A549 (cell line): ENCODE results near the gene JAZF1. TPM values are rescaled to one million over a fixed set of nuclear protein-coding genes. Genes with fewer than 3 reads are reported as not detected.

Source experiments
- ATAC-seq, 2 experiments: fragments of 200-7000 bp in 1 of 2; fragments of >200 bp in 1 of 2; cut with Nextera tagmentation in 1 of 2; cut with Tn5 transposase in 1 of 2; 3 replicates each; pipeline versions ENCODE4 v1.8.0 to v1.9.1; 2018 to 2020; ENCODE audit warnings: mild to moderate bottlenecking in 1 of 2, moderate library complexity in 1 of 2
- CTCF ChIA-PET: fragments of 300-600 bp; sonication (Branson Sonifier 250); formaldehyde crosslinking; extraction: SDS; loops from one replicate; lab custom pipeline; 2021; ENCODE audit warnings: antibody characterized with exemption, inconsistent platforms; lab: Yijun Ruan, JAX
- POLR2A ChIA-PET: fragments of 350-600 bp; formaldehyde crosslinking; extraction: SDS; loops from one replicate; lab custom pipeline; 2021; ENCODE audit warnings: antibody characterized with exemption, inconsistent platforms; lab: Yijun Ruan, JAX
- DNase-seq, 2 experiments: peaks; one replicate each; pipeline versions ENCODE4 v3.0.0 to v3.0.0-alpha.2; 2011 to 2016; ENCODE audit warnings: low read depth in 1 of 2, low spot score in 1 of 2
- FAIRE-seq: peaks from 2 replicates; lab custom pipeline; 2011; peaks lifted over from hg19 to GRCh38; lab: Jason Lieb, UNC
- H3K27ac ChIP-seq, 2 experiments: fragments of >200 bp; sonication (Bioruptor Twin); formaldehyde crosslinking; 3 replicates each; pipeline ENCODE4 v1.5.1; 2016 to 2017
- H3K4me1 ChIP-seq: fragments of >200 bp; sonication (Bioruptor Twin); formaldehyde crosslinking; 3 replicates; pipeline ENCODE4 v1.6.1; 2016
- H3K4me2 ChIP-seq: fragments of >200 bp; sonication (Bioruptor Twin); formaldehyde crosslinking; 3 replicates; pipeline ENCODE4 v1.6.1; 2016
- H3K4me3 ChIP-seq: fragments of >200 bp; sonication (Bioruptor Twin); formaldehyde crosslinking; 3 replicates; pipeline ENCODE4 v1.5.1; 2016
- H3K9me3 ChIP-seq: fragments of >200 bp; sonication (Bioruptor Twin); formaldehyde crosslinking; 3 replicates; pipeline ENCODE4 v1.6.1; 2016
- CBX8 ChIP-seq: fragments of 200-600 bp; sonication (generic); IDR thresholded peaks from 2 replicates; pipeline ENCODE4 v1.6.1; 2016
- CEBPB ChIP-seq, 2 experiments: fragments of >200 bp in 1 of 2; sonication (Bioruptor Twin) in 1 of 2; formaldehyde crosslinking in 1 of 2; IDR thresholded peaks; 2 replicates each; pipeline ENCODE4 v1.6.1; 2012 to 2016
- CHD2 ChIP-seq: fragments of 150-350 bp; IDR thresholded peaks from 2 replicates; pipeline ENCODE4 v1.6.1; 2014; ENCODE audit warnings: low read length; ENCODE audit not compliant: partially characterized antibody
- CHD4 ChIP-seq: fragments of 200-600 bp; sonication (generic); IDR thresholded peaks from 2 replicates; pipeline ENCODE4 v1.6.1; 2016; ENCODE audit warnings: antibody characterized with exemption, mild to moderate bottlenecking, borderline replicate concordance
- EP300 ChIP-seq, 2 experiments: fragments of >200 bp; sonication (Bioruptor Twin); formaldehyde crosslinking; IDR thresholded peaks; 2 replicates in 1 of 2; 3 replicates in 1 of 2; pipeline ENCODE4 v1.6.1; 2016 to 2017
- ESRRA ChIP-seq: fragments of 150-350 bp; IDR thresholded peaks from 2 replicates; pipeline ENCODE4 v1.6.1; 2014; ENCODE audit warnings: mild to moderate bottlenecking, low read length, borderline replicate concordance
- FOSL2 ChIP-seq, 2 experiments: fragments of 450-650 bp in 1 of 2; fragments of >200 bp in 1 of 2; sonication (Bioruptor Twin) in 1 of 2; formaldehyde crosslinking; IDR thresholded peaks; 2 replicates each; pipeline versions ENCODE4 v1.5.0 to v1.6.1; 2016 to 2020; ENCODE audit warnings: mild to moderate bottlenecking in 1 of 2, moderate library complexity in 1 of 2
- GATA3 ChIP-seq: IDR thresholded peaks from 2 replicates; pipeline ENCODE4 v1.6.1; 2012; ENCODE audit warnings: borderline replicate concordance
- HDAC2 ChIP-seq: fragments of 200-600 bp; sonication (generic); IDR thresholded peaks from 2 replicates; pipeline ENCODE4 v1.6.1; 2016
- HOXB13 ChIP-seq: fragments of 250-450 bp; sonication (Bioruptor Pico); IDR thresholded peaks from 2 replicates; pipeline ENCODE4 v1.5.0; 2020; ENCODE audit warnings: low read depth, mild to moderate bottlenecking, moderate library complexity
- JUN ChIP-seq, 2 experiments: fragments of >200 bp; sonication (Bioruptor Twin); formaldehyde crosslinking; IDR thresholded peaks; 2 replicates in 1 of 2; 3 replicates in 1 of 2; pipeline ENCODE4 v1.6.1; 2016 to 2017
- KDM5A ChIP-seq: fragments of 200-600 bp; sonication (generic); IDR thresholded peaks from 2 replicates; pipeline ENCODE4 v1.6.1; 2016; ENCODE audit warnings: antibody characterized with exemption, mild to moderate bottlenecking
- MAZ ChIP-seq: fragments of 150-350 bp; IDR thresholded peaks from 2 replicates; pipeline ENCODE4 v1.6.1; 2014; ENCODE audit warnings: antibody characterized with exemption, low read depth, low read length, borderline replicate concordance
- MYC ChIP-seq: IDR thresholded peaks from 2 replicates; pipeline ENCODE4 v1.6.1; 2012; ENCODE audit warnings: mild to moderate bottlenecking, inconsistent platforms, low read length, improper control_type of control experiment, borderline replicate concordance
- PHF8 ChIP-seq: fragments of 200-600 bp; sonication (generic); IDR thresholded peaks from 2 replicates; pipeline ENCODE4 v1.6.1; 2016; ENCODE audit warnings: low read depth, mild to moderate bottlenecking, antibody characterized with exemption, moderate library complexity, borderline replicate concordance
- POLR2AphosphoS2 ChIP-seq: conservative IDR thresholded peaks from 2 replicates; pipeline ENCODE4 v1.6.1; 2012; ENCODE audit warnings: low read length, improper control_type of control experiment, inconsistent platforms
- RAD21 ChIP-seq, 2 experiments: fragments of >200 bp in 1 of 2; sonication (Bioruptor Twin) in 1 of 2; formaldehyde crosslinking in 1 of 2; IDR thresholded peaks in 1 of 2; conservative IDR thresholded peaks in 1 of 2; 2 replicates in 1 of 2; 3 replicates in 1 of 2; pipeline ENCODE4 v1.6.1; 2012 to 2018; ENCODE audit warnings: inconsistent platforms in 1 of 2
- RARB ChIP-seq: fragments of 250-450 bp; sonication (Bioruptor Pico); IDR thresholded peaks from 2 replicates; pipeline ENCODE4 v1.8.0; 2021; ENCODE audit warnings: mild to moderate bottlenecking, moderate library complexity
- RNF2 ChIP-seq: fragments of 200-600 bp; sonication (generic); IDR thresholded peaks from 2 replicates; pipeline ENCODE4 v1.6.1; 2016; ENCODE audit warnings: low read depth, mild to moderate bottlenecking, antibody characterized with exemption, moderate library complexity, borderline replicate concordance
- SMC3 ChIP-seq: fragments of >200 bp; sonication (Bioruptor Twin); formaldehyde crosslinking; IDR thresholded peaks from 3 replicates; pipeline ENCODE4 v1.6.1; 2018; ENCODE audit warnings: inconsistent platforms
- TFCP2L1 ChIP-seq: fragments of 250-450 bp; sonication (Bioruptor Pico); IDR thresholded peaks from 2 replicates; pipeline ENCODE4 v1.5.0; 2021; ENCODE audit warnings: mild to moderate bottlenecking
- TP53 ChIP-seq: fragments of 250-450 bp; sonication (Bioruptor Pico); IDR thresholded peaks from 2 replicates; pipeline ENCODE4 v1.5.0; 2021; ENCODE audit warnings: mild to moderate bottlenecking, moderate library complexity
- ZFP36 ChIP-seq: fragments of 450-650 bp; IDR thresholded peaks from 2 replicates; pipeline ENCODE4 v1.6.1; 2014; ENCODE audit warnings: borderline replicate concordance; ENCODE audit not compliant: partially characterized antibody
- ZNF302 ChIP-seq: fragments of 250-450 bp; sonication (Bioruptor Pico); IDR thresholded peaks from 2 replicates; pipeline ENCODE4 v1.9.0; 2021; ENCODE audit warnings: inconsistent platforms, mild to moderate bottlenecking, moderate library complexity
- WGBS: methylation state at CpG from one replicate; pipeline ENCODE4 v1.1.6; 2017; ENCODE audit errors: missing lambda C conversion rate; 5-methylcytosine and 5-hydroxymethylcytosine counted together
- polyA plus RNA-seq, 4 experiments: library from polyadenylated mRNA; depleted of rRNA in 3 of 4; stranded (reverse); fragments of >200 nt; fragmentation: RNase III in 1 of 4; extraction: RNeasy Plus Mini Kit Qiagen cat#74134 plus additional on column Dnase treatment in 1 of 4; gene quantifications; 2 replicates in 3 of 4; 3 replicates in 1 of 4; pipeline ENCODE4 v1.2.3, GENCODE V29; 2011 to 2017
- TF ChIP-seq, protein P1 (sequence below): fragments of 250-450 bp; sonication (Bioruptor Pico); IDR thresholded peaks from 2 replicates; pipeline ENCODE4 v1.5.0; 2021; ENCODE audit warnings: mild to moderate bottlenecking, moderate library complexity, borderline replicate concordance
- TF ChIP-seq, protein P2 (sequence below): fragments of 200-600 bp; sonication (generic); IDR thresholded peaks from 2 replicates; pipeline ENCODE4 v1.6.1; 2016; ENCODE audit warnings: antibody characterized with exemption, mild to moderate bottlenecking, moderate library complexity
- TF ChIP-seq, protein P3 (sequence below): fragments of 150-350 bp; IDR thresholded peaks from 2 replicates; pipeline ENCODE4 v1.6.1; 2014; ENCODE audit warnings: low read depth, mild to moderate bottlenecking, low read length

JAZF1 gene
- polyA plus RNA-seq, 2 of the 4 experiments (the other 2 are of a cell fraction) = 1.9 to 2.8 TPM

DNA sequence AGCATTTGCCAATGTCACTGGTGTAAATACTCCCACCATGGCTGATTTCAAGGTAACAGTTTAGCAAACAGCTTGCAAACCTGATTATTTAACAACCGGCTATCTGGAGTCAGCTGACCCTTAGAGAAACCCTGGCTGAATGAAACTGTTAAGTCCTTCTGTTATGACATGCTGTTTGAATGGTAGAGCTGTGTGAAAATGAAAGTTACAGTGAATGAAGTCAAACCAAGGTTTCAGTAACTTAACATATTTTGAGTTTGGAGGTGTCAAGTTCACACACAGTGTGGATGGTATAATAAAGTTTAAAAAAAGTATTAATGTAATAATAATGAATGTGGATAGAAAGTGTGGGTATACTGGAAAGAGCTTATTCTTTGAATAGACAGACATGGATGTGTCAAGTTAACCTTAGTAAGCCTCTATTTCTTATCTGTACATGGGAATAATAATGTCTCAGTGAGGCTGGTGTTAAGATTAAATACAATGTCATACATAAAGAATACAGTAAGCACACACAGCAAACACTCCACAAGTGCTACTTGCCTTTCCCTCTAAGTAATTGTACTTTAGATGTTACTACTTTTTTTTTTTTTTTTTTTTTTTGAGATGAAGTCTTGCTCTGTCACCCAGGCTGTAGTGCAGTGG is 290.3 kb downstream of the JAZF1 start:
- H3K4me3 ChIP-seq = no peak overlapping the region
- FAIRE-seq = no peak
- CTCF ChIA-PET = interaction anchor here (1.3 kb wide), 1 partner anchor 18 kb away, joined by 3 read pairs; no protein-coding TSS in a partner anchor

DNA sequence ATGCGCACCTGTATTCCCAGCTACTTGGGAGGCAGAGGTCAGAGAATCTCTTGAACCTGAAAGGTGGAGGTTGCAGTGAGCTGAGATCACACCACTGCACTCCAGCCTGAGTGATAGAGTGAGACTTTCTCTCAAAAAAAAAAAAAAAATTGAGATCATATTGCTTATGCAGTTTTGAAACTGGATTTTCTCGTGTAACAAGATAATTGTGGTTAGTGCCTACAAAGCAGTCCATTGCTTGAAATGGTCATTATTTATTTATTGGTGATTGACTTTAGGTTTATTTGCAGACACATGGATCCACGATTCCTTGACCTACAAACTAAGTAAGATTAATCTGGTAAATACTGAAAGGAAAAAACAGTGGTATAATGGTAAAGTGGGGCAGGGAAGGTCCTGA is 290.8 kb downstream of the JAZF1 start:
- FAIRE-seq = no peak
- no peak for DNase-seq
- POLR2A ChIA-PET = no interaction called here
- Histone ChIP-seq H3K4me3 (no peak overlapping the region), H3K4me1 (no peaks in the 10 kb centered on the region), H3K4me2 (no peak overlapping the region), H3K9me3 (no peaks in the 10 kb centered on the region), H3K27ac (no peak overlapping the region)
- CTCF ChIA-PET = interaction anchor here (1.3 to 1.4 kb wide), 2 partner anchors 10 to 19 kb away, joined by 3 read pairs; no protein-coding TSS in a partner anchor
- ATAC-seq = no peak
- TF ChIP-seq MYC (no peak), RAD21 (conservative IDR thresholded peaks at IDR 0.05 in 1 of 2, IDR thresholded peaks at IDR 0.05 in 1 of 2) (no peak), ZFP36 (no peak), ESRRA (no peak), GATA3 (no peak), RARB (CRISPR knock-in tag) (no peak), CHD4 (no peak), POLR2AphosphoS2 (no peak), ZNF302 (CRISPR knock-in tag) (no peak), HDAC2 (no peak), FOSL2 (IDR thresholded peaks at IDR 0.05) (no peak), FOSL2 (CRISPR knock-in tag; IDR thresholded peaks at IDR 0.05) (no peak), MAZ (no peak), RNF2 (no peak), JUN (IDR thresholded peaks at IDR 0.05) (no peak), CEBPB (IDR thresholded peaks at IDR 0.05) (no peak), CHD2 (no peak), TP53 (no peak), KDM5A (no peak)
- TF ChIP-seq, protein P1, sequence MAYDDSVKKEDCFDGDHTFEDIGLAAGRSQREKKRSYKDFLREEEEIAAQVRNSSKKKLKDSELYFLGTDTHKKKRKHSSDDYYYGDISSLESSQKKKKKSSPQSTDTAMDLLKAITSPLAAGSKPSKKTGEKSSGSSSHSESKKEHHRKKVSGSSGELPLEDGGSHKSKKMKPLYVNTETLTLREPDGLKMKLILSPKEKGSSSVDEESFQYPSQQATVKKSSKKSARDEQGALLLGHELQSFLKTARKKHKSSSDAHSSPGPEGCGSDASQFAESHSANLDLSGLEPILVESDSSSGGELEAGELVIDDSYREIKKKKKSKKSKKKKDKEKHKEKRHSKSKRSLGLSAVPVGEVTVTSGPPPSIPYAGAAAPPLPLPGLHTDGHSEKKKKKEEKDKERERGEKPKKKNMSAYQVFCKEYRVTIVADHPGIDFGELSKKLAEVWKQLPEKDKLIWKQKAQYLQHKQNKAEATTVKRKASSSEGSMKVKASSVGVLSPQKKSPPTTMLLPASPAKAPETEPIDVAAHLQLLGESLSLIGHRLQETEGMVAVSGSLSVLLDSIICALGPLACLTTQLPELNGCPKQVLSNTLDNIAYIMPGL = no peak
- TF ChIP-seq, protein P2, sequence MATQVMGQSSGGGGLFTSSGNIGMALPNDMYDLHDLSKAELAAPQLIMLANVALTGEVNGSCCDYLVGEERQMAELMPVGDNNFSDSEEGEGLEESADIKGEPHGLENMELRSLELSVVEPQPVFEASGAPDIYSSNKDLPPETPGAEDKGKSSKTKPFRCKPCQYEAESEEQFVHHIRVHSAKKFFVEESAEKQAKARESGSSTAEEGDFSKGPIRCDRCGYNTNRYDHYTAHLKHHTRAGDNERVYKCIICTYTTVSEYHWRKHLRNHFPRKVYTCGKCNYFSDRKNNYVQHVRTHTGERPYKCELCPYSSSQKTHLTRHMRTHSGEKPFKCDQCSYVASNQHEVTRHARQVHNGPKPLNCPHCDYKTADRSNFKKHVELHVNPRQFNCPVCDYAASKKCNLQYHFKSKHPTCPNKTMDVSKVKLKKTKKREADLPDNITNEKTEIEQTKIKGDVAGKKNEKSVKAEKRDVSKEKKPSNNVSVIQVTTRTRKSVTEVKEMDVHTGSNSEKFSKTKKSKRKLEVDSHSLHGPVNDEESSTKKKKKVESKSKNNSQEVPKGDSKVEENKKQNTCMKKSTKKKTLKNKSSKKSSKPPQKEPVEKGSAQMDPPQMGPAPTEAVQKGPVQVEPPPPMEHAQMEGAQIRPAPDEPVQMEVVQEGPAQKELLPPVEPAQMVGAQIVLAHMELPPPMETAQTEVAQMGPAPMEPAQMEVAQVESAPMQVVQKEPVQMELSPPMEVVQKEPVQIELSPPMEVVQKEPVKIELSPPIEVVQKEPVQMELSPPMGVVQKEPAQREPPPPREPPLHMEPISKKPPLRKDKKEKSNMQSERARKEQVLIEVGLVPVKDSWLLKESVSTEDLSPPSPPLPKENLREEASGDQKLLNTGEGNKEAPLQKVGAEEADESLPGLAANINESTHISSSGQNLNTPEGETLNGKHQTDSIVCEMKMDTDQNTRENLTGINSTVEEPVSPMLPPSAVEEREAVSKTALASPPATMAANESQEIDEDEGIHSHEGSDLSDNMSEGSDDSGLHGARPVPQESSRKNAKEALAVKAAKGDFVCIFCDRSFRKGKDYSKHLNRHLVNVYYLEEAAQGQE = no peak
- 81% methylated on average over 3 of the region's 3 CpGs for WGBS

More for the DNA sequence above, 290.3 kb downstream of the JAZF1 start:
- no peaks in the 10 kb centered on the region for H3K4me1 ChIP-seq
- DNase-seq = no peak
- POLR2A ChIA-PET = no interaction called here
- no peak for ATAC-seq
- 92% methylated on average over 1 of the region's 1 CpG for WGBS
- TF ChIP-seq CHD4 (no peak), TFCP2L1 (CRISPR knock-in tag) (no peak), HOXB13 (CRISPR knock-in tag) (no peak), POLR2AphosphoS2 (no peak), PHF8 (no peak), SMC3 (no peak), CEBPB (IDR thresholded peaks at IDR 0.05) (no peak), EP300 (IDR thresholded peaks at IDR 0.05) (no peak), CBX8 (no peak), ESRRA (no peak), JUN (IDR thresholded peaks at IDR 0.05) (no peak)
- TF ChIP-seq, protein P1 = no peak
- TF ChIP-seq, protein P3, sequence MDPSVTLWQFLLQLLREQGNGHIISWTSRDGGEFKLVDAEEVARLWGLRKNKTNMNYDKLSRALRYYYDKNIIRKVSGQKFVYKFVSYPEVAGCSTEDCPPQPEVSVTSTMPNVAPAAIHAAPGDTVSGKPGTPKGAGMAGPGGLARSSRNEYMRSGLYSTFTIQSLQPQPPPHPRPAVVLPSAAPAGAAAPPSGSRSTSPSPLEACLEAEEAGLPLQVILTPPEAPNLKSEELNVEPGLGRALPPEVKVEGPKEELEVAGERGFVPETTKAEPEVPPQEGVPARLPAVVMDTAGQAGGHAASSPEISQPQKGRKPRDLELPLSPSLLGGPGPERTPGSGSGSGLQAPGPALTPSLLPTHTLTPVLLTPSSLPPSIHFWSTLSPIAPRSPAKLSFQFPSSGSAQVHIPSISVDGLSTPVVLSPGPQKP = no peak
- TF ChIP-seq, all 56 proteins: peak for 0
- Histone ChIP-seq H3K4me2 (no peak overlapping the region), H3K9me3 (no peaks in the 10 kb centered on the region), H3K27ac (no peak overlapping the region)
